Activated CD8-positive, alpha-beta memory T cell treated with anti-CD3 and anti-CD28 coated beads for 24 hours (primary cell): ENCODE data around the gene DNTT.
"Not testable (repeated sequence)": the region's sequence is repeated elsewhere in the genome, so short reads cannot be mapped to it uniquely, and the experiment has no call there.

Source experiments
- DNase-seq: peaks from one replicate; pipeline ENCODE4 v3.0.0-alpha.2; 2020

The DNTT gene

GRCh38 chr10:96276831-96277230, 27.4 kb upstream of the DNTT start:
- DNase-seq: no peak

- no peak for DNase-seq
Observed at GRCh38 chr10:96279191-96279641, 25.0 kb upstream of the DNTT start.

GRCh38 chr10:96280859-96281258, 23.4 kb upstream of the DNTT start:
- DNase-seq: no peak

GRCh38 chr10:96281444-96282029, 22.7 kb upstream of the DNTT start:
- DNase-seq: no peak

- no peak for DNase-seq
Observed at GRCh38 chr10:96283351-96283750, 20.9 kb upstream of the DNTT start.

- no peak for DNase-seq
Observed at GRCh38 chr10:96283756-96284155, 20.5 kb upstream of the DNTT start.

- DNase-seq: no peak
Observed at GRCh38 chr10:96285331-96285752, 18.9 kb upstream of the DNTT start.

GRCh38 chr10:96287392-96288105, 16.7 kb upstream of the DNTT start:
- no peak for DNase-seq

GRCh38 chr10:96288151-96288621, 16.0 kb upstream of the DNTT start:
- no peak for DNase-seq

GRCh38 chr10:96289218-96289910, 14.9 kb upstream of the DNTT start:
- no peak for DNase-seq

- DNase-seq: no peak
Observed at GRCh38 chr10:96290368-96291133, 13.7 kb upstream of the DNTT start.

- DNase-seq: no peak
Observed at GRCh38 chr10:96292971-96293920, 11.0 kb upstream of the DNTT start.

GRCh38 chr10:96295475-96295874, 8.8 kb upstream of the DNTT start:
- no peak for DNase-seq

- no peak for DNase-seq
Observed at GRCh38 chr10:96297486-96297885, 6.7 kb upstream of the DNTT start.

- no peak for DNase-seq
Observed at GRCh38 chr10:96298362-96298761, 5.9 kb upstream of the DNTT start.

GRCh38 chr10:96299383-96299782, 4.9 kb upstream of the DNTT start:
- DNase-seq: no peak

- no peak for DNase-seq
Observed at GRCh38 chr10:96301616-96302015, 2.6 kb upstream of the DNTT start.

GRCh38 chr10:96305019-96305418, 785 bp downstream of the DNTT start:
- DNase-seq: no peak

- DNase-seq: no peak
Observed at GRCh38 chr10:96306516-96306915, 2.3 kb downstream of the DNTT start.

GRCh38 chr10:96308854-96309253, 4.6 kb downstream of the DNTT start:
- DNase-seq: not testable (repeated sequence)

GRCh38 chr10:96309628-96310320, 5.5 kb downstream of the DNTT start:
- no peak for DNase-seq

GRCh38 chr10:96310321-96310669, 6.1 kb downstream of the DNTT start:
- no peak for DNase-seq
